NT2/D1 (cell line): ENCODE measurements around the gene AFMID.

ENCODE experiments used
- DNase-seq: peaks from one replicate; pipeline ENCODE4 v3.0.0-alpha.2; 2011; ENCODE audit warnings: low read depth, low spot score
- H3K27me3 ChIP-seq: 2 replicates; pipeline ENCODE4 v1.6.0; 2011; ENCODE audit warnings: mild to moderate bottlenecking; ENCODE audit not compliant: insufficient read length, insufficient read depth
- H3K36me3 ChIP-seq: 2 replicates; pipeline ENCODE4 v1.6.1; 2011; ENCODE audit warnings: mild to moderate bottlenecking, low read length, mixed read lengths; ENCODE audit not compliant: insufficient read depth, insufficient read length
- H3K4me1 ChIP-seq: 2 replicates; pipeline ENCODE4 v1.5.1; 2011; ENCODE audit not compliant: insufficient read depth, insufficient read length
- H3K4me3 ChIP-seq: 2 replicates; pipeline ENCODE4 v1.5.1; 2011; ENCODE audit warnings: low read depth; ENCODE audit not compliant: insufficient read length
- H3K9ac ChIP-seq: 2 replicates; pipeline ENCODE4 v1.6.0; 2011; ENCODE audit warnings: low read depth; ENCODE audit not compliant: insufficient read length
- H3K9me3 ChIP-seq: 2 replicates; pipeline ENCODE4 v1.5.1; 2011; ENCODE audit warnings: mild to moderate bottlenecking, low read length; ENCODE audit not compliant: insufficient read depth
- SUZ12 ChIP-seq: IDR thresholded peaks from 2 replicates; pipeline ENCODE4 v1.6.1; 2011; ENCODE audit not compliant: insufficient read length, insufficient read depth; ENCODE audit errors: extremely low read depth
- YY1 ChIP-seq: IDR thresholded peaks from 2 replicates; pipeline ENCODE4 v1.6.1; 2011; ENCODE audit not compliant: insufficient read length, insufficient read depth
- ZNF274 ChIP-seq: IDR thresholded peaks from 2 replicates; pipeline ENCODE4 v1.6.1; 2011; ENCODE audit warnings: mild to moderate bottlenecking, low read depth, low read length

The AFMID gene

DNA sequence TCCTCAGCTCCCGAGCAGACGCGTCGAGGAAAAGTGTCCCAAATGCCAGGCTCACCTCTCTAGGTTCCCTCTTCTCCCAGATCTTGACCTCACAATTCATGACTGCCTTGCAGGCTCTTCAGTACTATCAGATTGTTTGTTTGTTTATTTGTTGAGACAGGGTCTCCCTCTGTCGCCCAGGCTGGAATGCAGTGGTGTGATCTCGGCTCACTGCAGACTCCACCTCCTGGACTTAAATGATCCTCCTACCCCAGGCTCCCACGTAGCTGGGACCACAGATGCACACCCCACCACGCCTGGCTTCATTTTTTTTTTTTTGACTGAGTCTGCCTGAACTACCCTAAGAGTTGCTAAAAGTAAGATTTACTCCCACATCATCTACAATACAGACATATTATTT is 60.1 kb downstream of the AFMID start:
- Histone ChIP-seq H3K27me3 (no peaks in the 10 kb centered on the region), H3K9ac (peak overlapping the region; percentile 34), H3K36me3 (no peaks in the 10 kb centered on the region), H3K4me3 (no peak overlapping the region), H3K9me3 (peaks cover 6% of the 10 kb centered on the region; the same call in 1 of the 2 replicates), H3K4me1 (peaks cover 30% of the 10 kb centered on the region)
- DNase-seq, result no peak
- TF ChIP-seq SUZ12 (no peak), ZNF274 (no peak), YY1 (no peak)

DNA sequence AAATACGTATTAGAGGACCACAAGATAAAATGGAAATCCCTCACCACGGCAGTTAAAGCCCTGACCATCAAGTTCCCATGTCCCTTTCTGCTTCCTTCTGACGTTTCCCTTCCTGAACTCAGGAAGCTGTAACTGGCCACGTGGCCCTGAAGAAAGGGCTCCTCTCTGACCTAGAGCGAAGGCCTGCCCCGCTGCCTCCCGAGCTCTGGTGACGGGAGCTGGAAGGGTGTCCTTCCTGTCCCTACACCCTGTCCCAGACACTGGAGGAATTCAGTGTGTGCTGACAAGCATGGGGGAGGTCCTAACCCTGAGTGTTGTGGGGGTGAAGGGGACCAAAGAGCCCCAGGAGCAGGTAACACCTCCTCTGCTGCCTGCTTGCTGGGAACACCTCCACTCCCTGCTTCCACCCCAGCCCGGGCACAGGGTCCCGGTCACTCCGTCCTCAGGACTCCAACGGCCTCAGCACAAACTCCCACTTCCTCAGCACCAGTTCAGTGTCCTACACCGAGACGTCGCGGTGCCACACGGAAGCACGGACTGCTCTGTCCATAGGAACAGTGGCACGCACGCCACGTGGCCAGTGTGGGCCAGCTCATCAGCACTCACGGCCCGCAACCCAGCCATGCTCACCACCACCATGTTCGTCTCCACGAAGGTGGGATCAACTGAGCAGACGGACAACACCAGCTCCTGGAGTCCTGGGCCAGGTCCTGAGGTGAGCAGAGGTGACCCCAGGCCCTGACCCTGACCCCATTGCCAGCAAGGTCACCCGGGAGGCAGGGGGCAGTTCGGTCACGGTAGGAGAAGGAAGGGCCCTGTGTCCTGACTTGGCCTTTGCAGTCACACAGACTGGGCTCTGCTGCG is 61.1 kb downstream of the AFMID start:
- H3K4me1 ChIP-seq, result peaks cover 36% of the 10 kb centered on the region

GRCh38 chr17:78249074-78249817 is 62.1 kb downstream of the AFMID start:
- Histone ChIP-seq H3K27me3 (no peaks in the 10 kb centered on the region), H3K4me3 (no peak overlapping the region), H3K9ac (peak overlapping the region; percentile 71), H3K4me1 (peaks cover 36% of the 10 kb centered on the region), H3K36me3 (no peaks in the 10 kb centered on the region), H3K9me3 (peaks cover 6% of the 10 kb centered on the region; the same call in 1 of the 2 replicates)
- no peak for DNase-seq
- TF ChIP-seq ZNF274, result no peak
- TF ChIP-seq SUZ12, result no peak
- TF ChIP-seq YY1, result no peak

More for the DNA sequence above, 61.1 kb downstream of the AFMID start:
- Histone ChIP-seq H3K27me3 (no peaks in the 10 kb centered on the region), H3K9me3 (peaks cover 6% of the 10 kb centered on the region; the same call in 1 of the 2 replicates), H3K9ac (no peak overlapping the region), H3K4me3 (no peak overlapping the region), H3K36me3 (no peaks in the 10 kb centered on the region)
- no peak for DNase-seq
- TF ChIP-seq ZNF274 (no peak), YY1 (no peak), SUZ12 (no peak)

DNA sequence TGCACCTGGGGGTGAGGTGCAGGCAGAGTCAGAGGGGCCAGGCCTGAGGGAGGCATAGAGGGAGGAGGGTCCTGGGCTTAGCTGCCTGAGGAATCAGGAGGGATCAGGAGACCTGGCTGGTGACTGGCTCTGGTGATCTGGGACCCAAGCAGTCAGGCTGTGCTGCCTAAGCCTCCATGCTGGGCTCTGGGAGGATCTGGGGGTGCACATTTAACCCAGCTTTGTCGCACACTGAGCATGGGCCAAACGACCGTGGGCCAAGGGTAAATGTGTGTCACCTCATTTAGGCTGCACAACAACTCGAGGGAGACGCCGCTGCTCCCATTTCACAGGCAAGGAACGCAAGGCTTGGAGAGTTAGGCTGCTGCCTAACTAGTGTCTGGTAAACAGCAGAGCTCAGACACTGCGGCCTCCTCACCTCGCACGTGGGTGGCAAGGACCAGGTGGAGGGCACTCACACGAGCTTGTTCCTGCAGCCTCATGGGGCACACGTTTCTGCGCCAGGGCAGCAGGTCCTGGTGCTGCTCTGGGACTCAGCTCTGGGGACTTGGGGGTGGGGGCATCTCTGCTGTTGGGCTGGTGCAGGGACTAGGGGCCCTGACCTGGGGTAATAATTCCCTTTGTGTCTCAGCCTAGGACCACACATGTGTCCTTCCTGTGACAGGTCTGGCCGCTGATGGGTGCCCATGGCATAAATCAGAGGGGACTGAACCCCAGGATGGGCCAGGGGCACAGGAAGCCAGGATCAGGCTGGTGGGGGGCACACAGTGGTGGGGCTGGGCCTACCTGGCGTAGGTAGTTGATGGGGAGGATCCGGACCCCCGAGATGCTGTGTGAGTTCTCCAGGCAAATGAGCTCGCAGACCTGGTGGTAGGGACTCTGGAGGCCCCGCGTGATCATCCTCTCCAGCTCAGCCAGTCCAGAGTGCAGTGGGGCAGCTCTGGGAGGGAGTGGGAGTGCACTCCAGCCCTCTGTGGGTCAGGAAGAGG is 63.0 kb downstream of the AFMID start:
- no peak for TF ChIP-seq YY1
- TF ChIP-seq ZNF274, result no peak
- no peak for TF ChIP-seq SUZ12
- Histone ChIP-seq H3K36me3 (no peaks in the 10 kb centered on the region), H3K9ac (peak overlapping the region; percentile 71), H3K4me1 (peaks cover 36% of the 10 kb centered on the region), H3K9me3 (peaks cover 6% of the 10 kb centered on the region; the same call in 1 of the 2 replicates), H3K4me3 (peak overlapping the region; percentile 22), H3K27me3 (no peaks in the 10 kb centered on the region)
- DNase-seq, result no peak

- H3K4me3 ChIP-seq, result peak overlapping the region; percentile 22
Measured at GRCh38 chr17:78250891-78251772, 64.0 kb downstream of the AFMID start.

GRCh38 chr17:78251773-78252103 is 64.6 kb downstream of the AFMID start:
- TF ChIP-seq YY1 (no peak), ZNF274 (no peak), SUZ12 (no peak)
- Histone ChIP-seq H3K27me3 (no peaks in the 10 kb centered on the region), H3K9ac (no peak overlapping the region), H3K4me1 (peaks cover 44% of the 10 kb centered on the region), H3K4me3 (no peak overlapping the region), H3K36me3 (no peaks in the 10 kb centered on the region), H3K9me3 (no peaks in the 10 kb centered on the region)
- no peak for DNase-seq

More at GRCh38 chr17:78250891-78251772, 64.0 kb downstream of the AFMID start:
- DNase-seq, result peak; percentile 80
- Histone ChIP-seq H3K27me3 (no peaks in the 10 kb centered on the region), H3K4me1 (peaks cover 38% of the 10 kb centered on the region), H3K9ac (peak overlapping the region; percentile 71), H3K36me3 (no peaks in the 10 kb centered on the region), H3K9me3 (no peaks in the 10 kb centered on the region)
- TF ChIP-seq ZNF274 (no peak), SUZ12 (no peak), YY1 (no peak)
